HPDE6-E6E7 (cell line): ENCODE data around the gene CAPS.

ENCODE experiments used
- DNase-seq: peaks from one replicate; pipeline ENCODE4 v3.0.0; 2011; ENCODE audit warnings: missing footprints; ENCODE audit errors: extremely low spot score

Gene CAPS

DNA sequence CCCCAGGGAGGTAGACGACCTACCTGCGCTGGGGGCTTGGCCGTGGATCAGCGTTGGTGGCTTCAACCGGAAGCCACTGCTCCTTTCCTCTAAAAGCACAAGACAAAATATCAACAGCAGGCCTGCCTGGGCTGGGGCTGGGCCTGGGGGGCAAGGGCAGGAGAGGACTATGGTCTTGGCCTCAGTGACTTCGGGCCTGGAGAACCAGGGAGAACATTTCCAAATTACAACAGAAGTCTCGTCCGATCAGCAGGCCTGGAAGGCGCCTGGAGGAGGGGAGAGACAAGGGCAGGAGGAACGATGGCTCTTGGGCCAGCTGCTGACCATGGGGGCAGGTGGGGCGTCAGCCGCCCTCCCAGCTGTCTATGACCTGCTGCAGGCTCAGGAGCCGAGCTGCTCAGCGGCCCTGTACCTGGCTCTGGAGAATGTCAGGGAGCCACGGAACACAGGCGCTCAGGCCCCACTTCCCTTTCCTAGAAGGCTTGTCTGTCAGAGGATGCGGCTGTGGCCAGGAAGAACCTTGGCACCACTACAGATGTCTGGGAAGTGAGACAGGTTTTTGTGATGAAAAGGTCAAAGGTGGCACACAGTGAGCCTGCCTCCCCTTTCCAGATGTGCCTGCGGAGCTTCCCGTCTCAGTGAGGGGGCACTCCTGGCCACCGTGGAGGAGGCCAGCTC, 19.5 kb downstream of the CAPS start:
- no peak for DNase-seq

DNA sequence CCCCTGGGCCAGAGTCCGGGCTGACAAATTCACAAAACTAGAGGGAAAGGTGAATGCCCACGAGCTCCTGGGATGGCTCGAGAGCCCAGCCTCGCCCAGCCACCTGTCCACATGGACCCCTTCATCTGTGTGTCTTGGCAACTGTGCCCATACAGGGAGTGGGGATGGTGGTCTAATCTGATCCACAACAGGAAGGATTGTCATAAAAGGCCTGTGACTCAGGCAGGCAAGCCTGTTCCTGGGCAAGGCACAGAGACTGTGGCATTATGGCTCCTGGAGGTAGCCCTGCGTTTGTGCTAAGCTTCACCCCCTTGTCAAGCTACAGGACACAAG, 20.0 kb downstream of the CAPS start:
- no peak for DNase-seq

DNA sequence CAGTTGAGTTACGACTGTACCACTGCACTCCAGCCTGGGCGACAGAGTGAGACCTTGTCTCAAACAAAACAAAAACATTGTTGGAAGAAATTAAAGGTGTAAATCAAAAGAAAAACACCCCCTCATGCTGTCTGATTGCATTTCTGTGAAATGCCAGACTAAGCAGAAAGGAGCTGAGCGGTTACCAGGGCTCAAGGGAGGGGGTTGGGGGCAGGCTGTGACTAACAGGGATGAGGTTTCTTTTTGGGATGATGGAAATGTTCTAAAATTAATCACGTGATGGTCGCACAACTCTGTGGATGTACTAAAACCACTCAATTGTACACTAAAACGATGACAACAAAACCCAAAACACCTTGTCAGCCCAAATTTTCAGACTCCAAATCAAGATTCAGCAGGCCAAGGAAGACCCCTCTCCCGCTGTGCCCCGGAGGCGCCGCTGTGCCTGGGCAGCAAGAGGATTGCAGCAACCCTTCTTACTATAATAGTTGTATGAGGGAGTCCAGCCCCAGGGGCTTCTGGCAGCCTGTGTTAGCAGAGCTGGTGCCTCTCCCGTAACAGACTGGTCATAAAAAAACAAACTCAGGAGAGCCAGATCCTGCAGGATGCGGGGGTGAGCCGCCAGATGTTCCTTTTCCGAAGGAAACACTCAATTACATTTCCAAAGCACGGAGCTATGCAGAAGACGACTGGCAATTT, 20.9 kb downstream of the CAPS start:
- DNase-seq, result no peak

- DNase-seq, result no peak
Observed at GRCh38 chr19:5935473-5936291, 21.6 kb downstream of the CAPS start.

GRCh38 chr19:5936292-5936592, 22.2 kb downstream of the CAPS start:
- DNase-seq, result no peak

DNA sequence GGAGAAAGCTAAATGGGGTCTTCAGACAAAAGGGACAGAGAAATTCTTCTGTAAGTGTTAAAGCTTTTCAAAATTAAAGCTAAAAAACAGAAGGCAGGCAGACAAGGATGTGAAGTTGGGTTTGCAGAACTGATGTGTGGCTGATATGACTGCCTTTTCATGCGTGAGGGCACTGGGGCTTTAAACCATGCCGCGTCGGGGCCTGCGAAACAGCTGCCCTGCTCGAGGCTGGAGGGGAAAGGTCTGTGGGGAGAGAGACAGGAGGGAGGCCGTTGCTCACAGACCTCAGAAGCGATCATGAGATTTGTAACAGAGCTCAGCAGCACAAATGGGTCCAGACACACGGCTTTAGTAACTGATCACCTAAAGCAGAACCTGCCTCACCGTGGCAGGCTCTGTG, 23.5 kb downstream of the CAPS start:
- DNase-seq, result no peak

DNA sequence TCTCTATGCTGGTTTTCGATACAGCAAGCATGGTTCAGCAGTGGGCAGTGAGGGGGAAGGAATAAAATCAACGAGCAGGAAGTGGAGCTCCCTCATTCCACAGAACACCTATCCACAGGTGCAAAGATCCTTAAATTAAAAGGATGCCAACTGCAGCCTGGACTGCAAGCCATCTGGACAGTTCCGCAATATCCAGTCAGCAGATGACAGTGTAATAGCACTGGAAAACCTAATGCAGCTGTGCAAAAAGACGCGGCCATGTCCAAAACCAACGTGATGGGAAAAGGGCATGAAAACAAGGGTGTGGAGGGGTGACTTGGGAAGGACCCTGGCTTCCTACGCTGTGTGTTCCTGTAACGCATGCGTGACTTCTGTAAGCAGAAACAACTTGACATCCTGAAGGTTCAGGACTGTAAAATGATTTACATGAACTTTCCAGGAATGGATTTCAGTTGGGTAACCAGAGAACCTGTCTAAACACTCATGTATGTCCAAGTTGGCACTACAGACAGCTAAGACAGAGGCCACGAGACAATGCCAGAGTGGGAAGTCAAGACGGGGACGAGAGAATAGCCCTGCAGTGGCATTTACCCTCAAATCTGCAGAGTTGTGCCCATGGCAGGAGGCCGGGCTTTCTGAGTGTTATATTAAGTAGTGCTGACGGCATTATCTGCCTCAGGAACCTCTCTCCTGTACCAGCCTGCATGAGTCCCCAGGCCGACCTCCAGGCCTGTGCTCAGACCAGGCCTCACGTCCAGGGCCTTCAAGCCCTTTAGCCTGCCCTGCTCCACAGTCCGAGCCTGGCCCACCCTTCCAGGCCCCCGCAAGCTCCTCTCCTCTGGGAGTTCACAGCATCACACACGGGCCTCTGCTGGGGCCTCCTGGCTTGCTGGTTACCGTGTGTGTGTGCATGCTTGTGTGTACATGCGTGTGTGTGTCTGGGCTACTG, 26.5 kb downstream of the CAPS start:
- DNase-seq, result no peak

DNA sequence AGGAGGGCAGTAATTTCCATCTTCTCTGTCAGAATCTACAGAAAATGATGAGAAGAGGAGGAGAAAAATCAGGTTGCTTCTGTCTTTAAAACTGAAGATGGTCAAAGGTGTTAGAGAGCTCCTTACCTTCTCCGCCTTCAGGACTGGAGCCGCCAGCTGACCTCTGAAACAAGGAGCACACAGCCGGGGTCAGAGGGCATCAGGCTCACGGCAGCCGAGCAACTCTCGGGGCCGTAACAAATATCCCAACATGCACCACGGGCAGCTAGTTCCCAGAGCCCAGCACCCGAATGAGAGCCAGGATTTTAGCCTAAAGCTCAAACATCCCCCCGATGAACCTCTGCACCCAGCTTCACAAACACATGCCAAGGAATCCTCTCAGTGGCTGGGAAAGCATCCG, 27.6 kb downstream of the CAPS start:
- DNase-seq, result no peak

- DNase-seq, result no peak
Observed at GRCh38 chr19:5943045-5943444, 29.0 kb downstream of the CAPS start.

GRCh38 chr19:5943623-5944022, 29.6 kb downstream of the CAPS start:
- DNase-seq, result no peak

- DNase-seq, result no peak
Observed at GRCh38 chr19:5947435-5947834, 33.4 kb downstream of the CAPS start.

GRCh38 chr19:5948752-5949564, 34.9 kb downstream of the CAPS start:
- no peak for DNase-seq

DNA sequence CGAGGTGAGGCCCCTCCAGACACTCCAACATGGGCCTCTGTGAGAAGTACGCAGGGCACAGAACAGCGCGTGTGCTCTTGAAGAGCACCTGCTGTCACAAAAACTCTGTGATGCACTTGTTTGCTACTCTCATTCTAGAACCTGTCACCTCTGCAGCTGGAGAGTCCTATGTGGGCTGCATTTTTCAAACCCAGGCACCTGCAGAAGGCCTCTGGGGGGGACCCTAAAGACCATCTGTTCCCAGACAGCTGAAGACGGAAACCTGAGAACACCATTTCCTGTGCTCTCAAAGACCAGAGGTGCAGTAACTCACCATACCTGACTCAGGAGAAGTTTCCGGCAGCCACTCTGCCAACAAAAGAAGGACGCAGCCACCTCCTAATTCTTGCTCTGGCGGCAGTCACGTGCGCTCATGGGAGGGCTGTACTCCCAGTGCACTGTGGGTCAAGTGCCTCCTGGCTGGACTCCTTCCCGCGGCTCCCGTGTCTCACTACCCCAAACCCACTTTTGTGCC, 35.8 kb downstream of the CAPS start:
- DNase-seq, result no peak

DNA sequence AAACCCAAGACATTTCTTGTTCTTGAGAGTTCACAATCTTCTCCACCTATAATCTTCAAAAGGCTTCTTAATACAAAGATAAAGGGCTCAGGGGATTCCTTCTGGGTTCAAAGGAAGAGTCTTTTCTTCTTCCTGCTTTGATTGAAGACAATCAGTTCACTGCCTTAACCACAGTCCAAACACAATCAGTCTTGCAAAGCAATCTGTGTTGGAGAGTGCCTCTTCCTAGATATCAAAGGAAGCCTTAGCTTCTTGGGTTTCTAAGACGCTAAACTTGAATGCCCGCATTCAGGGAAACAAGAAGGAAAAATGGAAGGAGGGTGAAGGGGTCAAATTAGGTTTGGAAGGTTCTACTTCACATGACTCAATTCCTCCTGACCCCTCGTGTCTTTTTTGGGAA, 36.7 kb downstream of the CAPS start:
- no peak for DNase-seq

DNA sequence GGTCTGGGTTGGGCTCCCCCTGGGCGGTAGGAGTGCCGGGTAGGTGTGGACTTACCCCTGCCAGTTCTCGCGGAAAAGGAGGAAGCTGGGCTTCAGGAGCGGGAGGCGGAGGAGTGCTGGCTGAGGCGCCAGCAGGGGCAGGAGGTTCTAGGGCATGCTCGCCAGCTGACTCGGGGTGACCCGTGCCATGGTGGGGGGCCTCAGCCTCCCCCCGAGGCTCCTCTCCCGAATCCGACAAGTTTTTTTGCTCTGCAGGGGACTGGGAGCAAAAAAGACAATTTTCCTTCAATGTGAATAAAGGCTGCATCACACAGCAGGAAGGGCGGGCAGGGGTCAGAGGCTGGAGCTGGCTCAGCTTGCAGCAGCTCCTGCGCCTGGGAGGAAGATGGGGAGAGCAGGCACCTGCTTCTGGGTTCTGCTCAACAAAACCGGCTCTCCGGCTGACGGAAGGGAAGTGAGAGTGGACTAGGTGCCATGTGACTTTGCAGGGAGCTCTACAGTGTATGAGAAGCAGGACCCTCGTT, 37.3 kb downstream of the CAPS start:
- no peak for DNase-seq

DNA sequence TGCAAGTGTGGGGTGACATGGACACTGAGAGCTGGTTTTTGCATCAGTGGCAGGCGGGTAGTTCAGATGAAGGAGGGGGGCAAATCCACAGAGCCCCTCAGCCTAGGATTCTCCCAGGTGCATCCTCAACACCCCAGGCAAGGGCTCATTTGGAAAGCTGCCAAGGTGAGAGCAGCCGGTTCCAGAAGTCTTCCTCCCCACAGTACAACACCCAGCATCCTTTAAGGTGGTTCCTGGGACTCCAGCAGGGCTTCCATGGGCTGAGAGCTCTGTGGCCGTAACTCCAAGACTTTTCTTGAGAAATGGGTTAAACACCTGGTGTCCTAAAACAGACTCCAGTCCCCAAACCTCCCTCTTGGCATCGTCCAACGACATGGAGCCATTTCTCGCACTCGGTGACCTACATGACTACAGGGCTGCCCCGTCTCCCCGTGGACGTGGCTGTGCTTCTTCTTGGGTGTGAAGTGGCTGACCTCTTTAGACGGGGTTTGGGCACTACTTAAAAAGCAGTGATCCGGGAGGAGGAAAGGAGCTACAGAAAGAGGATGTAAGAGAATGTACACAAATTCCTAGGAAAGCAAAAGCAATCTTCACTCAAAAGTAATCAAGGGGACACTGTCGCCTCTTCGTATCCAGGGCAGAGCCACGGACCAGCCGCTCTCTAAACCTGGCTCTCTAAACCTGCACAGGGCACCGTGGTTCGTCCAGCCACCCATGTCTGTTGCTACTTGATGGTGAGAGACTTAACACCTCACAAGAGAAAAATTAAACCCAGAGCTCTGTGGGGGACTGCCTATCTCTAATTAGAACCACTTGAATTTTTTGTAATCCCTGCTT, 38.4 kb downstream of the CAPS start:
- no peak for DNase-seq

- no peak for DNase-seq
Observed at GRCh38 chr19:5953030-5953589, 39.1 kb downstream of the CAPS start.

- no peak for DNase-seq
Observed at GRCh38 chr19:5953680-5954213, 39.7 kb downstream of the CAPS start.

GRCh38 chr19:5954293-5954692, 40.2 kb downstream of the CAPS start:
- DNase-seq, result no peak
